H9 (cell line): ENCODE measurements around the gene KCNMB2. TPM values are rescaled to one million over a fixed set of nuclear protein-coding genes. Genes with fewer than 3 reads are reported as not detected.

Source experiments
- DNase-seq: peaks from one replicate; pipeline ENCODE4 v3.0.0-alpha.2; 2017
- H2AFZ ChIP-seq: one replicate; pipeline ENCODE4 v1.6.1; 2013; ENCODE audit warnings: mild to moderate bottlenecking, low read length, control low read depth, moderate library complexity
- H2AK5ac ChIP-seq: 2 replicates; pipeline ENCODE4 v1.6.1; 2013; ENCODE audit warnings: low read length, control low read depth, mixed read lengths; ENCODE audit not compliant: insufficient read length
- H2BK120ac ChIP-seq: one replicate; pipeline ENCODE4 v1.6.1; 2013; ENCODE audit warnings: low read depth, mild to moderate bottlenecking, low read length, control low read depth, inconsistent platforms; ENCODE audit not compliant: poor library complexity, severe bottlenecking
- H2BK12ac ChIP-seq: 2 replicates; pipeline ENCODE4 v1.6.1; 2013; ENCODE audit warnings: low read length, control low read depth, mixed read lengths, low read depth; ENCODE audit not compliant: insufficient read length
- H2BK15ac ChIP-seq: 2 replicates; pipeline ENCODE4 v1.6.1; 2013; ENCODE audit warnings: low read depth, low read length, control low read depth
- H2BK20ac ChIP-seq: one replicate; pipeline ENCODE4 v1.6.1; 2013; ENCODE audit warnings: low read depth, mild to moderate bottlenecking, low read length, control low read depth, inconsistent platforms; ENCODE audit not compliant: poor library complexity, severe bottlenecking
- H2BK5ac ChIP-seq: 2 replicates; pipeline ENCODE4 v1.6.1; 2013; ENCODE audit warnings: low read length, control low read depth, mixed read lengths; ENCODE audit not compliant: insufficient read length
- H3K14ac ChIP-seq: 2 replicates; pipeline ENCODE4 v1.6.1; 2013; ENCODE audit warnings: low read length, control low read depth; ENCODE audit not compliant: insufficient read depth
- H3K18ac ChIP-seq: 2 replicates; pipeline ENCODE4 v1.6.1; 2013; ENCODE audit warnings: low read depth, mild to moderate bottlenecking, mixed read lengths, low read length, control low read depth; ENCODE audit not compliant: insufficient read length
- H3K23ac ChIP-seq: 2 replicates; pipeline ENCODE4 v1.6.1; 2013; ENCODE audit warnings: low read length, control low read depth, mixed read lengths, low read depth; ENCODE audit not compliant: insufficient read length
- H3K23me2 ChIP-seq: 2 replicates; pipeline ENCODE4 v1.6.1; 2013; ENCODE audit warnings: low read depth, mild to moderate bottlenecking, mixed read lengths, low read length, control low read depth; ENCODE audit not compliant: insufficient read length, poor library complexity, severe bottlenecking
- H3K27ac ChIP-seq: 2 replicates; pipeline ENCODE4 v1.5.1; 2013; ENCODE audit warnings: low read length, control low read depth, mixed read lengths, low read depth; ENCODE audit not compliant: insufficient read length
- H3K27me3 ChIP-seq: 2 replicates; pipeline ENCODE4 v1.6.1; 2013; ENCODE audit warnings: low read length, control low read depth, inconsistent platforms; ENCODE audit not compliant: insufficient read depth
- H3K4ac ChIP-seq: 2 replicates; pipeline ENCODE4 v1.6.1; 2013; ENCODE audit warnings: low read depth, mild to moderate bottlenecking, control low read depth, inconsistent platforms, low read length, moderate library complexity
- H3K4me1 ChIP-seq: 2 replicates; pipeline ENCODE4 v1.6.1; 2013; ENCODE audit warnings: low read length, control low read depth, inconsistent platforms; ENCODE audit not compliant: insufficient read depth
- H3K4me2 ChIP-seq: 2 replicates; pipeline ENCODE4 v1.6.1; 2013; ENCODE audit warnings: low read length, control low read depth, mixed read lengths; ENCODE audit not compliant: insufficient read length, insufficient read depth
- H3K56ac ChIP-seq: 2 replicates; pipeline ENCODE4 v1.6.1; 2013; ENCODE audit warnings: low read depth, mild to moderate bottlenecking, mixed read lengths, low read length, control low read depth; ENCODE audit not compliant: insufficient read length
- H3K79me1 ChIP-seq: 2 replicates; pipeline ENCODE4 v1.6.1; 2013; ENCODE audit warnings: low read depth, mild to moderate bottlenecking, moderate library complexity, low read length, control low read depth, inconsistent platforms; ENCODE audit not compliant: insufficient read depth, poor library complexity, severe bottlenecking
- H3K79me2 ChIP-seq: 2 replicates; pipeline ENCODE4 v1.6.1; 2013; ENCODE audit warnings: low read length, control low read depth, inconsistent platforms; ENCODE audit not compliant: insufficient read depth
- H3K9ac ChIP-seq: 2 replicates; pipeline ENCODE4 v1.6.1; 2013; ENCODE audit warnings: low read length, control low read depth, mixed read lengths; ENCODE audit not compliant: insufficient read length; ENCODE audit errors: extremely low read depth
- H3K9me3 ChIP-seq: one replicate; pipeline ENCODE4 v1.6.1; 2013; ENCODE audit warnings: low read depth, low read length, inconsistent platforms; ENCODE audit not compliant: control insufficient read depth
- H3T11ph ChIP-seq: one replicate; pipeline ENCODE4 v1.6.1; 2013; ENCODE audit warnings: mild to moderate bottlenecking, low read length, control low read depth, inconsistent platforms
- H4K20me1 ChIP-seq: one replicate; pipeline ENCODE4 v1.6.1; 2013; ENCODE audit not compliant: control insufficient read depth, insufficient read length, insufficient read depth
- H4K5ac ChIP-seq: 2 replicates; pipeline ENCODE4 v1.6.1; 2013; ENCODE audit warnings: low read depth, mild to moderate bottlenecking, mixed read lengths, low read length, control low read depth; ENCODE audit not compliant: insufficient read length
- H4K8ac ChIP-seq: replicated peaks from 2 replicates; pipeline ENCODE4 v1.6.1; 2013; ENCODE audit warnings: low read length, control low read depth, mixed read lengths, low read depth; ENCODE audit not compliant: insufficient read length
- H4K91ac ChIP-seq: 2 replicates; pipeline ENCODE4 v1.6.1; 2013; ENCODE audit warnings: low read depth, mild to moderate bottlenecking, moderate library complexity, mixed read lengths, low read length, control low read depth; ENCODE audit not compliant: insufficient read length
- H3K27ac Mint-ChIP-seq, 3 experiments: 2 replicates in 2 of 3; 3 replicates in 1 of 3; pipeline ENCODE4 v1.8.0; 2020 to 2021; ENCODE audit warnings: mixed read lengths in 3 of 3, mild to moderate bottlenecking in 1 of 3, moderate library complexity in 1 of 3
- H3K27me3 Mint-ChIP-seq: 2 replicates; pipeline ENCODE4 v1.8.0; 2021; ENCODE audit warnings: low read depth, mild to moderate bottlenecking, moderate library complexity, mixed read lengths
- H3K36me3 Mint-ChIP-seq, 3 experiments: 2 replicates in 2 of 3; 3 replicates in 1 of 3; pipeline ENCODE4 v1.8.0; 2020 to 2021; ENCODE audit warnings: low read depth in 3 of 3, mixed read lengths in 3 of 3; ENCODE audit not compliant: insufficient read depth in 1 of 3
- H3K4me1 Mint-ChIP-seq, 2 experiments: 2 replicates each; pipeline ENCODE4 v1.8.0; 2020; ENCODE audit warnings: mixed read lengths in 2 of 2
- H3K4me3 Mint-ChIP-seq, 2 experiments: 2 replicates in 1 of 2; 3 replicates in 1 of 2; pipeline ENCODE4 v1.8.0; 2020 to 2021; ENCODE audit warnings: mild to moderate bottlenecking in 2 of 2, mixed read lengths in 2 of 2, moderate library complexity in 1 of 2
- H3K9me3 Mint-ChIP-seq, 2 experiments: 2 replicates in 1 of 2; 3 replicates in 1 of 2; pipeline ENCODE4 v1.8.0; 2020; ENCODE audit warnings: mild to moderate bottlenecking in 2 of 2, mixed read lengths in 2 of 2, moderate library complexity in 1 of 2
- CTCF ChIP-seq: fragments of 200-600 bp; sonication (generic); conservative IDR thresholded peaks from 3 replicates; pipeline ENCODE4 v1.8.0; 2021; ENCODE audit warnings: antibody characterized with exemption, mild to moderate bottlenecking
- WGBS: extraction: QIAGEN DNeasy Blood & Tissue Kit; methylation state at CpG from one replicate; pipeline ENCODE4 v1.1.7; 2013; ENCODE audit warnings: missing lambda C conversion rate, low lambda C conversion rate, mixed read lengths; ENCODE audit not compliant: insufficient read length; ENCODE audit errors: extremely low coverage; 5-methylcytosine and 5-hydroxymethylcytosine counted together
- total RNA-seq: library from RNA; stranded (reverse); gene quantifications from 2 replicates; pipeline ENCODE4 v1.2.1, GENCODE V29; 2021

The KCNMB2 gene
- total RNA-seq, 1 experiment from 2014 or later: not detected

- DNase-seq: no peak
- no peaks in the 10 kb centered on the region for H3K27me3 Mint-ChIP-seq
- no peak overlapping the region for H3K18ac ChIP-seq
- H2AFZ ChIP-seq: no peak overlapping the region
- H3K79me2 ChIP-seq: no peaks in the 10 kb centered on the region
- H3K9me3 ChIP-seq: no peaks in the 10 kb centered on the region
- H3K23me2 ChIP-seq: no peaks in the 10 kb centered on the region
- no peaks in the 10 kb centered on the region for H3K4me1 ChIP-seq
- H3K4ac ChIP-seq: no peak overlapping the region
- H3K4me3 Mint-ChIP-seq: no peak overlapping the region
- no peak overlapping the region for H2BK15ac ChIP-seq
- H3K4me2 ChIP-seq: no peak overlapping the region
- H2BK120ac ChIP-seq: no peak overlapping the region
- H2AK5ac ChIP-seq: no peak overlapping the region
- no peaks in the 10 kb centered on the region for H3K9me3 Mint-ChIP-seq
- H3K14ac ChIP-seq: no peak overlapping the region
- H4K5ac ChIP-seq: no peak overlapping the region
- no peak overlapping the region for H3T11ph ChIP-seq
- H3K27ac ChIP-seq: no peak overlapping the region
- no peak overlapping the region for H2BK5ac ChIP-seq
- no peaks in the 10 kb centered on the region for H4K20me1 ChIP-seq
- H2BK12ac ChIP-seq: no peak overlapping the region
- H3K27ac Mint-ChIP-seq: no peak overlapping the region
- no peak overlapping the region for H4K91ac ChIP-seq
- no peak overlapping the region for H3K9ac ChIP-seq
- H3K56ac ChIP-seq: no peak overlapping the region
- no peaks in the 10 kb centered on the region for H3K27me3 ChIP-seq
- H2BK20ac ChIP-seq: no peak overlapping the region
- no peak overlapping the region for H3K23ac ChIP-seq
- no peaks in the 10 kb centered on the region for H3K79me1 ChIP-seq
- no peak for TF ChIP-seq CTCF
- H4K8ac ChIP-seq: no peak overlapping the region
- no CpG with 5 or more reads among the region's 2 CpGs for WGBS
- H3K36me3 Mint-ChIP-seq: no peaks in the 10 kb centered on the region
- 0 out of 4 replicates have a peak, but pooled peaks cover 0 to 4% of the 10 kb centered on the region in 2 experiments for H3K4me1 Mint-ChIP-seq
These were observed 33.6 kb downstream of the KCNMB2 start for GRCh38 chr3:178569826-178570225.
